Measurements from ENCODE around the gene CREB5. TPM values are rescaled to one million over a fixed set of nuclear protein-coding genes. Genes with fewer than 3 reads are reported as not detected.

CREB5 gene
- total RNA-seq, 4 donors from 2014 or later = 0.88 to 31.4 (median 15.9) TPM

DNA sequence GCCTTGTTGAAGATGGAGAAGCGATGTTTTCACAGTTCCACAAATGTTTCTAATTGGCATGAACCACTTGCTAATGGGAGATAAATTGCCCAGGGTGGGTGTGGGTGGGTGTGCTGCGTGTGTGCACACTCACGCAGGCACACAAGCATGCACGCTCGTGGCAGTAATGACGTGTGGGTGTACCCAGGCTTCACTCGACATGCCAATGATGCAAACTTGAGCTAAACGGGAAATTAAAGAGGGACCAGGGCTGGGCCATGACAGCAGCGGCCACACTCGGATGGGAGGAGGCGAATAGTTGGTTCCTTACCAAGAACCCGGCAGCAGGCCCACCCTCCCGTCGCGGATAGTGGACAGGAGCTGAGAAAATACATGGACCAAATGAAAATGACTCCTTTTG, 386.0 kb downstream of the CREB5 start:
- H3K9me3 ChIP-seq = no peaks in the 10 kb centered on the region
- no peak overlapping the region for H3K4me3 ChIP-seq
- no peak for DNase-seq
- no peaks in the 10 kb centered on the region for H3K36me3 ChIP-seq
- no peak overlapping the region for H3K27ac ChIP-seq
- H3K4me1 ChIP-seq = no peaks in the 10 kb centered on the region
- H3K27me3 ChIP-seq = no peaks in the 10 kb centered on the region
- no peak for TF ChIP-seq POLR2A (IDR thresholded peaks at IDR 0.05)
- TF ChIP-seq, protein P1, sequence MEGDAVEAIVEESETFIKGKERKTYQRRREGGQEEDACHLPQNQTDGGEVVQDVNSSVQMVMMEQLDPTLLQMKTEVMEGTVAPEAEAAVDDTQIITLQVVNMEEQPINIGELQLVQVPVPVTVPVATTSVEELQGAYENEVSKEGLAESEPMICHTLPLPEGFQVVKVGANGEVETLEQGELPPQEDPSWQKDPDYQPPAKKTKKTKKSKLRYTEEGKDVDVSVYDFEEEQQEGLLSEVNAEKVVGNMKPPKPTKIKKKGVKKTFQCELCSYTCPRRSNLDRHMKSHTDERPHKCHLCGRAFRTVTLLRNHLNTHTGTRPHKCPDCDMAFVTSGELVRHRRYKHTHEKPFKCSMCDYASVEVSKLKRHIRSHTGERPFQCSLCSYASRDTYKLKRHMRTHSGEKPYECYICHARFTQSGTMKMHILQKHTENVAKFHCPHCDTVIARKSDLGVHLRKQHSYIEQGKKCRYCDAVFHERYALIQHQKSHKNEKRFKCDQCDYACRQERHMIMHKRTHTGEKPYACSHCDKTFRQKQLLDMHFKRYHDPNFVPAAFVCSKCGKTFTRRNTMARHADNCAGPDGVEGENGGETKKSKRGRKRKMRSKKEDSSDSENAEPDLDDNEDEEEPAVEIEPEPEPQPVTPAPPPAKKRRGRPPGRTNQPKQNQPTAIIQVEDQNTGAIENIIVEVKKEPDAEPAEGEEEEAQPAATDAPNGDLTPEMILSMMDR (IDR thresholded peaks at IDR 0.05) = no peak

DNA sequence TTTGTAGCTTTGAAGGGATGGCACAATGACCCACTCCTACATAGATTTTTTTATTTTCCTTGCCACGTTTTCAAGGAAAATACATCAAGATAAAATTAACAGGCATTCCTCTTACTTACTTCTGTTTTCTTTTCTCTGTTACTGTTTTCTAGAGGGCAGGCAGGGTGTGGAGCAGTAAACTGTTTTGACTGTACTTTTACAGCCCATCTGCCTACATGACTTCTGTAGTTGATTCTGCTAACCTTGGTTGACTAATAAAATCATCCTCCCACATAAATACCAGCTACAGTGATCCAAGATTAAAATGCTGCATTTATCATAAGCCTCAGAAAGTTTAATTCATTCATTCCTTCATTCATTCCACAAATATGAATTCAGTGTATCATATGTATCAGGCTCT, 387.3 kb downstream of the CREB5 start:
- H3K27ac ChIP-seq = no peak overlapping the region
- no peak overlapping the region for H3K4me3 ChIP-seq
- H3K27me3 ChIP-seq = no peaks in the 10 kb centered on the region
- no peak for DNase-seq
- H3K9me3 ChIP-seq = no peaks in the 10 kb centered on the region
- no peaks in the 10 kb centered on the region for H3K4me1 ChIP-seq
- H3K36me3 ChIP-seq = no peaks in the 10 kb centered on the region
- TF ChIP-seq, protein P1 (IDR thresholded peaks at IDR 0.05) = no peak
- no peak for TF ChIP-seq POLR2A (IDR thresholded peaks at IDR 0.05)

DNA sequence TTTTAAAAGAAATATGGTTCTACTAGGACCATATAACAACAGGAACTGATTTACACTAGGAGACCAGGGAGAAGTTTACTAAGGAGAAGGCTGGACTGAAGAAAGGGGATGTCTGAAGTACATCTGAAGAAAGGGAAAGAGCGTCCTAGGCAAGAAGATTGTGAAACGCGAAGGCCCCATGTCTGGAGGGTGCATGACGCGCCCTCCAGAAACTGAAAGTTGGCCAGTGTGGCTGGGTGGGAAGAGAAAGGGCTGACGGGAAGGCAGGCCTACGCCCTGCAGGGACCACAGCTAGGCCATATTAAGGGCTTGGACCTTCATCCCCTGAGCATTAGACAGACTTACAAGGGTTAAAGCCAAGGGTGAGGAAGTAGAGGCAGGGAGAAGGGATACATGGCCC, 387.8 kb downstream of the CREB5 start:
- Histone ChIP-seq H3K27ac (no peak overlapping the region), H3K36me3 (no peaks in the 10 kb centered on the region), H3K9me3 (no peaks in the 10 kb centered on the region), H3K4me3 (no peak overlapping the region), H3K27me3 (no peaks in the 10 kb centered on the region), H3K4me1 (no peaks in the 10 kb centered on the region)
- no peak for DNase-seq
- TF ChIP-seq, protein P1 (IDR thresholded peaks at IDR 0.05) = no peak
- no peak for TF ChIP-seq POLR2A (IDR thresholded peaks at IDR 0.05)

DNA sequence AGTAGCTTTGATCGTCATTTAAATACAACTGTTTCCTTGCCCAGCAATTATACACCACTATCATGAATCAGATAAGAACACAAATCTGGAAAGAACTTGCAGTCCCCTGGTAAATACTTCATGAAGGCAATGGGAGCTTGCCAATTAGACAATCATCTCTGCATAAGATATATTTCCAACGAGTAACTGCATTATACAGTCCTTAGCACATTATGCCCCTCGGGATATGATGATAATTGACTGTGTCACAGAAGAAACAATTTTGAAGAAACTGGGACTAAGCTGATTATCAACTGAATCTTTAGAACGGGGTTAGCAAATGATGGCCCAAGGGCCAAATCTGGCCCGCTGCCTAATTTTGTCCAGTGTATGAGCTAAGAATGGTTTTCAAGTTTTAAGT, 390.1 kb downstream of the CREB5 start:
- Histone ChIP-seq H3K27me3 (no peaks in the 10 kb centered on the region), H3K36me3 (no peaks in the 10 kb centered on the region), H3K9me3 (no peaks in the 10 kb centered on the region), H3K4me3 (no peak overlapping the region), H3K4me1 (no peaks in the 10 kb centered on the region), H3K27ac (no peak overlapping the region)
- TF ChIP-seq, protein P1 (IDR thresholded peaks at IDR 0.05) = no peak
- TF ChIP-seq POLR2A (IDR thresholded peaks at IDR 0.05) = no peak
- no peak for DNase-seq

DNA sequence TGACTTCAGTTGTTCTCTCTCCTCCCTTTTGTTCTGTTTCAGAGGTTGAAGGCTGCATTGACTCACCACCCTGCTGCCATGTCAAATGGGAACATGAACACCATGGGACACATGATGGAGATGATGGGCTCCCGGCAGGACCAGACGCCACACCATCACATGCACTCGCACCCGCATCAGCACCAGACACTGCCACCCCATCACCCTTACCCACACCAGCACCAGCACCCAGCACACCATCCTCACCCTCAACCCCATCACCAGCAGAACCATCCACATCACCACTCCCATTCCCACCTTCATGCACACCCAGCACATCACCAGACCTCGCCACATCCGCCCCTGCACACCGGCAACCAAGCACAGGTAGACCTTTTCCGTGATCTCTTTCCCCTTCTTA, 391.8 kb downstream of the CREB5 start:
- DNase-seq = no peak
- Histone ChIP-seq H3K27me3 (no peaks in the 10 kb centered on the region), H3K4me3 (no peak overlapping the region), H3K27ac (no peak overlapping the region), H3K4me1 (no peaks in the 10 kb centered on the region), H3K9me3 (no peaks in the 10 kb centered on the region), H3K36me3 (no peaks in the 10 kb centered on the region)
- TF ChIP-seq, protein P1 (IDR thresholded peaks at IDR 0.05) = no peak
- TF ChIP-seq POLR2A (IDR thresholded peaks at IDR 0.05) = no peak

DNA sequence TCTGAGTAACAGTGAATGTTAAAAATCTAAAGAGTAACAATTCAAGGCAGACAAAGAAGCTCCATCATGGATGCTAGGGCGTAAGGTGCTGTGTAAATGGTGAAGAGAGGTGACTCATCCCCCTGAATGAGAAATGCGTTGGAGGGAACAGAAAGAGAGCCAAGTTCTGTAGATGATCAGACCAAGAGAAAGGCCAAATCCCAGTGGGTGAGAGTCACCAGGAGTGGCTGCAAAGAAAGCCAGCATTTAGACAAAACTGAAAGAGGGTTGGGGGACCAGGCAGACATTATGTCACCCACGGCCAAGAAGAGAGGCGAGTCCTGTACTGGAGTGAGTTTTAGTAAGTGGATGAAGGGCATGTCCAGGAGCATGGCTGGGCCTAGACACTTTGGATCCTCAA, 392.7 kb downstream of the CREB5 start:
- Histone ChIP-seq H3K36me3 (no peaks in the 10 kb centered on the region), H3K4me1 (no peaks in the 10 kb centered on the region), H3K4me3 (no peak overlapping the region), H3K9me3 (no peaks in the 10 kb centered on the region), H3K27me3 (no peaks in the 10 kb centered on the region), H3K27ac (no peak overlapping the region)
- no peak for DNase-seq
- TF ChIP-seq, protein P1 (IDR thresholded peaks at IDR 0.05) = no peak
- TF ChIP-seq POLR2A (IDR thresholded peaks at IDR 0.05) = no peak
